ENCODE results near the gene KYNU. TPM values are rescaled to one million over a fixed set of nuclear protein-coding genes. Genes with fewer than 3 reads are reported as not detected.

Gene KYNU
- total and polyA plus RNA-seq, 2 of the 13 experiments (the other 11 are each of a cell fraction or from before 2014, with no cell fraction given) = 21.9 to 68.6 TPM

DNA sequence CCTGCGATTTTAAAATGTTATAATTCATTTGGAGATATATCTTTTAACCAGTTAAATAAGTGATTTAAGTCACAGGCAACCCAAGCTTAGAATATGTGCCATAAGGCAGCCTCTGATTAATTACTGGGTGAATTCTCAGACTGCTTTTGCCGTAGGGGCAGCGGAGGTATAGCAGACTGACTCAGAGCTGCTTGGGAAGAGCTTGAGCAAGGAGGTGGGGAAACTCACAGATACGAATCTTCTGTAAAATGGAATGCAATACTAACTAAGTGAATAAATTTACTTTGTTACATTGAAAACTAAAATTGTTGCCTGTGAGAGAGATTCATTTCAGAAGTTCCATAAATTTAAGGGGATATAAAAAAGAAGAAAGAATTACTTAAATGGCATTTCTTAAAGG lies 115.4 kb downstream of the KYNU start:
- Histone ChIP-seq H3K4me1 (ENCODE audit: insufficient read depth, low read length) (no peaks in the 10 kb centered on the region), H4K20me1 (ENCODE audit: insufficient read depth, low read length) (no peaks in the 10 kb centered on the region), H3K79me2 (ENCODE audit: insufficient read depth, low read length) (no peaks in the 10 kb centered on the region), H3K9me3 (ENCODE audit: low read length) (no peaks in the 10 kb centered on the region), H2AFZ (ENCODE audit: low read length) (no peak overlapping the region), H3K27me3 (ENCODE audit: control insufficient read depth in 1 of 2, insufficient read depth in 2 of 2, low read length in 2 of 2) (no peaks in the 10 kb centered on the region), H3K9ac (ENCODE audit: insufficient read depth, low read depth, low read length) (no peak overlapping the region), H3K36me3 (replicated peaks in 1 of 2; ENCODE audit: control insufficient read depth in 1 of 2, insufficient read depth in 2 of 2, low read length in 2 of 2) (peaks cover 0 to 2% of the 10 kb centered on the region in 2 experiments; a peak in 2 of 5 replicates), H3K4me2 (ENCODE audit: low read depth, low read length) (no peak overlapping the region), H3K4me3 (replicated peaks in 1 of 3; ENCODE audit: insufficient read depth in 1 of 3, low read depth in 2 of 3, low read length in 3 of 3) (no peak overlapping the region), H3K27ac (ENCODE audit: extremely low read length, insufficient read depth, low read length) (no peak overlapping the region)
- ChIA-PET POLR2A (no interaction called here), CTCF (ENCODE audit: low intra/inter-chr PET ratio, low total read pairs) (no interaction called here)
- DNase-seq (ENCODE audit: low spot score) (no peak), FAIRE-seq (no peak), ATAC-seq (no peak)
- intact Hi-C loops (cut with micrococcal nuclease; ENCODE audit: unreplicated experiment) (no loop called here), in situ Hi-C loops (cut with HindIII; ENCODE audit: extremely low pct_ligation_motif_present, low pct_unique_long_range_greater_than_20kb) (loop anchor here (25.0 kb wide), 1 partner anchor 706 kb away; no protein-coding TSS in a partner anchor)
- TF ChIP-seq ISX (CRISPR knock-in tag; conservative IDR thresholded peaks at IDR 0.05) (no peak), SIN3B (IDR thresholded peaks at IDR 0.05; ENCODE audit: low read length) (no peak), ZNF446 (CRISPR knock-in tag; IDR thresholded peaks at IDR 0.05) (no peak), ZNF710 (CRISPR knock-in tag; IDR thresholded peaks at IDR 0.05; ENCODE audit: borderline replicate concordance) (no peak), GMEB2 (CRISPR knock-in tag; IDR thresholded peaks at IDR 0.05; ENCODE audit: low read depth) (no peak)
- 93% methylated on average over 4 of the region's 4 CpGs for WGBS (ENCODE audit: low lambda C conversion rate)
- no TSS peak for BruUV-seq (replicated peaks)

All from HepG2 (cell line).